ENCODE results near the gene LYRM4. TPM values are rescaled to one million over a fixed set of nuclear protein-coding genes. Genes with fewer than 3 reads are reported as not detected.

The LYRM4 gene
- total RNA-seq, 1 experiment from 2014 or later, result 44.3 TPM

- no peak overlapping the region for H3K56ac ChIP-seq (ENCODE audit: insufficient read length, low read depth, low read length)
- H3K27ac Mint-ChIP-seq, result no peak overlapping the region; a peak in 2 of 7 replicates
- TF ChIP-seq CTCF (conservative IDR thresholded peaks at IDR 0.05), result no peak
- WGBS (ENCODE audit: extremely low coverage, insufficient read length, low lambda C conversion rate), result no CpG with 5 or more reads among the region's 4 CpGs
- no peaks in the 10 kb centered on the region for H3K36me3 Mint-ChIP-seq (ENCODE audit: insufficient read depth in 1 of 3, low read depth in 3 of 3)
- no peak overlapping the region for H2BK15ac ChIP-seq (ENCODE audit: low read depth, low read length)
- no peak overlapping the region for H3K27ac ChIP-seq (ENCODE audit: insufficient read length, low read depth, low read length)
- H3T11ph ChIP-seq (ENCODE audit: low read length), result no peak overlapping the region
- no peak overlapping the region for H3K4me2 ChIP-seq (ENCODE audit: insufficient read depth, insufficient read length, low read length)
- H3K4me3 Mint-ChIP-seq, result no peak overlapping the region
- H3K9ac ChIP-seq (ENCODE audit: extremely low read depth, insufficient read length, low read length), result no peak overlapping the region
- no peaks in the 10 kb centered on the region for H4K20me1 ChIP-seq (ENCODE audit: control insufficient read depth, insufficient read depth, insufficient read length)
- no peak overlapping the region for H2BK120ac ChIP-seq (ENCODE audit: low read depth, low read length, poor library complexity, severe bottlenecking)
- no peaks in the 10 kb centered on the region for H3K27me3 ChIP-seq (ENCODE audit: insufficient read depth, low read length)
- no peak overlapping the region for H3K23ac ChIP-seq (ENCODE audit: insufficient read length, low read depth, low read length)
- H4K8ac ChIP-seq (replicated peaks; ENCODE audit: insufficient read length, low read depth, low read length), result no peak overlapping the region
- H2AK5ac ChIP-seq (ENCODE audit: insufficient read length, low read length), result no peak overlapping the region
- H3K14ac ChIP-seq (ENCODE audit: insufficient read depth, low read length), result no peak overlapping the region
- no peaks in the 10 kb centered on the region for H3K79me1 ChIP-seq (ENCODE audit: insufficient read depth, low read depth, low read length, poor library complexity, severe bottlenecking)
- H2BK5ac ChIP-seq (ENCODE audit: insufficient read length, low read length), result no peak overlapping the region
- no peaks in the 10 kb centered on the region for H3K23me2 ChIP-seq (ENCODE audit: insufficient read length, low read depth, low read length, poor library complexity, severe bottlenecking)
- peaks cover 13 to 24% of the 10 kb centered on the region in 2 experiments for H3K4me1 Mint-ChIP-seq
- H2BK20ac ChIP-seq (ENCODE audit: low read depth, low read length, poor library complexity, severe bottlenecking), result no peak overlapping the region
- peaks cover 3% of the 10 kb centered on the region; the same call in 1 of the 2 replicates for H3K4me1 ChIP-seq (ENCODE audit: insufficient read depth, low read length)
- no peak overlapping the region for H3K18ac ChIP-seq (ENCODE audit: insufficient read length, low read depth, low read length)
- no peaks in the 10 kb centered on the region for H3K79me2 ChIP-seq (ENCODE audit: insufficient read depth, low read length)
- no peak overlapping the region for H4K91ac ChIP-seq (ENCODE audit: insufficient read length, low read depth, low read length)
- H2AFZ ChIP-seq (ENCODE audit: low read length), result no peak overlapping the region
- no peak overlapping the region for H4K5ac ChIP-seq (ENCODE audit: insufficient read length, low read depth, low read length)
- no peak overlapping the region for H2BK12ac ChIP-seq (ENCODE audit: insufficient read length, low read depth, low read length)
- H3K9me3 ChIP-seq (ENCODE audit: control insufficient read depth, low read depth, low read length), result no peaks in the 10 kb centered on the region
- H3K9me3 Mint-ChIP-seq, result no peaks in the 10 kb centered on the region
- 0 out of 2 replicates have a peak, but pooled peaks cover 4% of the 10 kb centered on the region for H3K27me3 Mint-ChIP-seq (ENCODE audit: low read depth)
- no peak overlapping the region for H3K4ac ChIP-seq (ENCODE audit: low read depth, low read length)
- DNase-seq, result no peak
These were observed 47.3 kb upstream of the LYRM4 start for GRCh38 chr6:5308066-5308465.

Measured in H9 (cell line).